T-cell (primary cell): ENCODE measurements around the gene ATF6B. TPM values are rescaled to one million over a fixed set of nuclear protein-coding genes. Genes with fewer than 3 reads are reported as not detected.

ENCODE experiments used
- ATAC-seq, 4 experiments: fragments of 200-7000 bp in 3 of 4; fragments of 150-1000 bp in 1 of 4; cut with Tn5 transposase; replicated peaks in 1 of 4; 1 replicate in 3 of 4; 2 replicates in 1 of 4; pipeline ENCODE4 v1.10.0; 2021; ENCODE audit warnings: moderate library complexity in 3 of 4, mild to moderate bottlenecking in 2 of 4, moderate number of reproducible peaks in 1 of 4
- CTCF ChIA-PET, 2 donors: fragments of 300-600 bp; sonication (Branson Sonifier 250); formaldehyde crosslinking; loops; one replicate each; lab custom pipeline; 2022; ENCODE audit warnings: antibody characterized with exemption in 2 of 2; lab: Charles Lee
- POLR2A ChIA-PET, 2 donors: fragments of 300-600 bp; sonication (Branson Sonifier 250); formaldehyde crosslinking; loops; one replicate each; lab custom pipeline; 2022; ENCODE audit warnings: antibody characterized with exemption in 2 of 2; lab: Charles Lee
- DNase-seq, 35 experiments: peaks; one replicate each; pipeline versions ENCODE4 v3.0.0 to v3.0.0-alpha.2; 2013 to 2023
- H3K27ac ChIP-seq: one replicate; pipeline ENCODE4 v1.5.1; 2013; ENCODE audit warnings: low read length
- H3K27me3 ChIP-seq, 2 experiments: replicated peaks in 1 of 2; 1 replicate in 1 of 2; 2 replicates in 1 of 2; pipeline versions ENCODE4 v1.6.1 to v1.7.0; 2013; ENCODE audit warnings: low read length in 1 of 2, mixed read lengths in 1 of 2; ENCODE audit not compliant: control insufficient read depth in 2 of 2, insufficient read depth in 2 of 2; ENCODE audit errors: extremely low read depth in 1 of 2
- H3K36me3 ChIP-seq, 2 donors: 1 replicate in 1 of 2; 2 replicates in 1 of 2; pipeline versions ENCODE4 v1.6.1 to v1.7.0; 2013; ENCODE audit warnings: low read length in 1 of 2; ENCODE audit not compliant: control insufficient read depth in 2 of 2, insufficient read depth in 1 of 2; ENCODE audit errors: extremely low read depth in 1 of 2
- H3K4me1 ChIP-seq, 2 experiments: 1 replicate in 1 of 2; 2 replicates in 1 of 2; pipeline versions ENCODE4 v1.6.1 to v1.7.0; 2013; ENCODE audit warnings: low read length in 2 of 2, mixed read lengths in 1 of 2; ENCODE audit not compliant: insufficient read depth in 2 of 2, control insufficient read depth in 1 of 2; ENCODE audit errors: extremely low read depth in 1 of 2
- H3K4me3 ChIP-seq, 2 donors: 1 replicate in 1 of 2; 2 replicates in 1 of 2; pipeline versions ENCODE4 v1.5.1 to v1.7.0; 2013; ENCODE audit warnings: mild to moderate bottlenecking in 2 of 2, low read length in 1 of 2, moderate library complexity in 1 of 2; ENCODE audit not compliant: control insufficient read depth in 1 of 2; ENCODE audit errors: extremely low read depth in 1 of 2
- H3K9me3 ChIP-seq: 2 replicates; pipeline ENCODE4 v1.7.0; 2013
- H3K27ac Mint-ChIP-seq, 2 donors: one replicate each; pipeline ENCODE4 v1.8.0; 2020 to 2021; ENCODE audit warnings: mild to moderate bottlenecking in 2 of 2, mixed read lengths in 2 of 2
- H3K27me3 Mint-ChIP-seq, 2 donors: one replicate each; pipeline ENCODE4 v1.8.0; 2021 to 2022; ENCODE audit warnings: mixed read lengths in 2 of 2
- H3K36me3 Mint-ChIP-seq: one replicate; pipeline ENCODE4 v1.8.0; 2021; ENCODE audit warnings: mixed read lengths
- H3K4me1 Mint-ChIP-seq, 3 donors: one replicate each; pipeline ENCODE4 v1.8.0; 2020 to 2022; ENCODE audit warnings: mixed read lengths in 3 of 3, mild to moderate bottlenecking in 1 of 3
- H3K4me3 Mint-ChIP-seq, 3 donors: one replicate each; pipeline ENCODE4 v1.8.0; 2020 to 2022; ENCODE audit warnings: mild to moderate bottlenecking in 3 of 3, mixed read lengths in 3 of 3, moderate library complexity in 3 of 3
- H3K9me3 Mint-ChIP-seq, 3 donors: one replicate each; pipeline ENCODE4 v1.8.0; 2020 to 2022; ENCODE audit warnings: mixed read lengths in 3 of 3
- WGBS: methylation state at CpG from one replicate; pipeline ENCODE4 v1.1.5; 2013; ENCODE audit warnings: missing lambda C conversion rate; ENCODE audit not compliant: insufficient coverage; 5-methylcytosine and 5-hydroxymethylcytosine counted together
- total RNA-seq, 35 experiments: library from RNA in 6 of 35; stranded (reverse) in 6 of 35; fragments of 120-200 nt in 1 of 35; gene quantifications; one replicate each; pipeline versions ENCODE4 v1.2.1 to v1.2.4 and lab custom pipeline; 2013 to 2026

Gene ATF6B
- total RNA-seq, 5 donors from 2014 or later (not counting 1 experiment from before 2014, with no cell fraction given), result 106 to 151 (median 145) TPM

- H3K4me1 ChIP-seq, result peaks cover 0 to 4% of the 10 kb centered on the region in 2 experiments
- Mint-ChIP-seq H3K4me3 (no peak overlapping the region), H3K36me3 (peaks cover 39% of the 10 kb centered on the region), H3K27me3 (no peaks in the 10 kb centered on the region), H3K4me1 (peaks cover 11 to 22% (median 12%) of the 10 kb centered on the region in 3 donors), H3K9me3 (no peaks in the 10 kb centered on the region), H3K27ac (peak overlapping the region in 1 of 2 donors; percentile 44)
- ATAC-seq, result no peak
- H3K27me3 ChIP-seq, result no peaks in the 10 kb centered on the region
- ChIA-PET POLR2A (no interaction called here), CTCF (no interaction called here)
- no peak overlapping the region for H3K27ac ChIP-seq
- no peak for DNase-seq
- no peaks in the 10 kb centered on the region for H3K9me3 ChIP-seq
- WGBS, result 92% methylated on average over 5 of the region's 6 CpGs
- H3K36me3 ChIP-seq, result peaks cover 14 to 54% of the 10 kb centered on the region in 2 donors
- H3K4me3 ChIP-seq, result no peak overlapping the region
These were observed 12.4 kb downstream of the ATF6B start for GRCh38 chr6:32115623-32116022.

GRCh38 chr6:32114796-32115195, 13.2 kb downstream of the ATF6B start:
- Mint-ChIP-seq H3K4me1 (peaks cover 13 to 18% (median 14%) of the 10 kb centered on the region in 3 donors), H3K4me3 (no peak overlapping the region), H3K36me3 (peaks cover 38% of the 10 kb centered on the region), H3K27ac (peak overlapping the region in 1 of 2 donors; percentile 76), H3K27me3 (no peaks in the 10 kb centered on the region), H3K9me3 (no peaks in the 10 kb centered on the region)
- Histone ChIP-seq H3K9me3 (no peaks in the 10 kb centered on the region), H3K27ac (no peak overlapping the region), H3K27me3 (no peaks in the 10 kb centered on the region), H3K4me1 (peaks cover 0 to 6% of the 10 kb centered on the region in 2 experiments), H3K36me3 (peaks cover 12 to 45% of the 10 kb centered on the region in 2 donors), H3K4me3 (no peak overlapping the region)
- ChIA-PET POLR2A (interaction anchor here in 1 of 2 donors (0.7 kb wide), 1 partner anchor 1580 kb away, joined by 6 read pairs; no protein-coding TSS in a partner anchor), CTCF (no interaction called here)
- 95% methylated on average over 3 of the region's 8 CpGs for WGBS
- ATAC-seq, result no peak
- DNase-seq, result no peak

- peak overlapping the region; percentile 5 to 49 for H3K27ac Mint-ChIP-seq
- POLR2A ChIA-PET, result no interaction called here
- 100% methylated on average over 1 of the region's 9 CpGs for WGBS
These were observed 14.4 kb downstream of the ATF6B start for GRCh38 chr6:32113386-32114352.

GRCh38 chr6:32112431-32112980, 15.5 kb downstream of the ATF6B start:
- Histone ChIP-seq H3K27ac (no peak overlapping the region), H3K9me3 (no peaks in the 10 kb centered on the region), H3K4me3 (no peak overlapping the region), H3K36me3 (peaks cover 5 to 24% of the 10 kb centered on the region in 2 donors), H3K4me1 (peaks cover 0 to 24% of the 10 kb centered on the region in 2 experiments), H3K27me3 (peaks cover 0 to 17% of the 10 kb centered on the region in 2 experiments)
- peaks cover 23 to 29% (median 23%) of the 10 kb centered on the region in 3 donors for H3K4me1 Mint-ChIP-seq
- WGBS, result 95% methylated on average over 6 of the region's 9 CpGs
- peaks cover 21% of the 10 kb centered on the region for H3K36me3 Mint-ChIP-seq
- ATAC-seq, result no peak
- H3K27ac Mint-ChIP-seq, result peak overlapping the region in 1 of 2 donors; percentile 12
- ChIA-PET POLR2A (no interaction called here), CTCF (no interaction called here)
- no peak overlapping the region for H3K4me3 Mint-ChIP-seq
- DNase-seq, result no peak
- peaks cover 0 to 11% of the 10 kb centered on the region in 2 donors for H3K27me3 Mint-ChIP-seq
- no peaks in the 10 kb centered on the region for H3K9me3 Mint-ChIP-seq

More at GRCh38 chr6:32113386-32114352, 14.4 kb downstream of the ATF6B start:
- Histone ChIP-seq H3K27ac (no peak overlapping the region), H3K36me3 (peaks cover 10 to 34% of the 10 kb centered on the region in 2 donors), H3K9me3 (no peaks in the 10 kb centered on the region), H3K4me3 (no peak overlapping the region), H3K4me1 (peaks cover 0 to 13% of the 10 kb centered on the region in 2 experiments), H3K27me3 (peaks cover 0 to 5% of the 10 kb centered on the region in 2 experiments)
- Mint-ChIP-seq H3K36me3 (peaks cover 29% of the 10 kb centered on the region), H3K4me3 (no peak overlapping the region), H3K9me3 (no peaks in the 10 kb centered on the region), H3K27me3 (peaks cover 0 to 5% of the 10 kb centered on the region in 2 donors), H3K4me1 (peaks cover 11 to 17% (median 13%) of the 10 kb centered on the region in 3 donors)
- DNase-seq, result no peak
- CTCF ChIA-PET, result interaction anchor here (0.6 to 0.7 kb wide), 2 partner anchors 22 to 757 kb away, joined by 3 to 5 read pairs; no protein-coding TSS in a partner anchor
- no peak for ATAC-seq

- H3K4me3 Mint-ChIP-seq, result no peak overlapping the region
- no peaks in the 10 kb centered on the region for H3K9me3 Mint-ChIP-seq
- Histone ChIP-seq H3K27ac (no peak overlapping the region), H3K4me1 (peaks cover 0 to 28% of the 10 kb centered on the region in 2 experiments), H3K4me3 (no peak overlapping the region), H3K36me3 (peaks cover 5 to 14% of the 10 kb centered on the region in 2 donors), H3K9me3 (no peaks in the 10 kb centered on the region), H3K27me3 (peaks cover 0 to 26% of the 10 kb centered on the region in 2 experiments)
- WGBS, result 90% methylated on average over 2 of the region's 7 CpGs
- H3K27ac Mint-ChIP-seq, result peak overlapping the region in 1 of 2 donors; percentile 48
- POLR2A ChIA-PET, result no interaction called here
- H3K4me1 Mint-ChIP-seq, result peaks cover 25 to 35% (median 26%) of the 10 kb centered on the region in 3 donors
- peaks cover 16% of the 10 kb centered on the region for H3K36me3 Mint-ChIP-seq
- no peak for DNase-seq
- ATAC-seq, result no peak
- peaks cover 0 to 15% of the 10 kb centered on the region in 2 donors for H3K27me3 Mint-ChIP-seq
- CTCF ChIA-PET, result no interaction called here
These were observed 16.5 kb downstream of the ATF6B start for GRCh38 chr6:32111424-32112066.

- H3K36me3 Mint-ChIP-seq, result peaks cover 7% of the 10 kb centered on the region
- H3K4me3 ChIP-seq, result no peak overlapping the region
- peaks cover 4 to 15% of the 10 kb centered on the region in 2 donors for H3K27me3 Mint-ChIP-seq
- H3K9me3 Mint-ChIP-seq, result no peaks in the 10 kb centered on the region
- CTCF ChIA-PET, result interaction anchor here in 1 of 2 donors (0.6 kb wide), 1 partner anchor 16 kb away, joined by 3 read pairs; no protein-coding TSS in a partner anchor
- ATAC-seq (no peak), DNase-seq (no peak)
- H3K27ac Mint-ChIP-seq, result no peak overlapping the region
- H3K36me3 ChIP-seq, result peaks cover 5% of the 10 kb centered on the region in 2 donors
- H3K4me3 Mint-ChIP-seq, result no peak overlapping the region
- H3K9me3 ChIP-seq, result no peaks in the 10 kb centered on the region
- peaks cover 25 to 35% (median 26%) of the 10 kb centered on the region in 3 donors for H3K4me1 Mint-ChIP-seq
- peaks cover 0 to 28% of the 10 kb centered on the region in 2 experiments for H3K4me1 ChIP-seq
- POLR2A ChIA-PET, result no interaction called here
- H3K27me3 ChIP-seq, result peaks cover 0 to 32% of the 10 kb centered on the region in 2 experiments
- 71% methylated on average over 1 of the region's 7 CpGs for WGBS
- H3K27ac ChIP-seq, result no peak overlapping the region
These were observed 17.4 kb downstream of the ATF6B start for GRCh38 chr6:32110632-32111031.
